A549 (cell line): ENCODE measurements around the gene CCDC190. TPM values are rescaled to one million over a fixed set of nuclear protein-coding genes. Genes with fewer than 3 reads are reported as not detected.

Source experiments
- ATAC-seq, 2 experiments: fragments of 200-7000 bp in 1 of 2; fragments of >200 bp in 1 of 2; cut with Nextera tagmentation in 1 of 2; cut with Tn5 transposase in 1 of 2; 3 replicates each; pipeline versions ENCODE4 v1.8.0 to v1.9.1; 2018 to 2020; ENCODE audit warnings: mild to moderate bottlenecking in 1 of 2, moderate library complexity in 1 of 2
- CTCF ChIA-PET: fragments of 300-600 bp; sonication (Branson Sonifier 250); formaldehyde crosslinking; extraction: SDS; loops from one replicate; lab custom pipeline; 2021; ENCODE audit warnings: antibody characterized with exemption, inconsistent platforms; lab: Yijun Ruan, JAX
- POLR2A ChIA-PET: fragments of 350-600 bp; formaldehyde crosslinking; extraction: SDS; loops from one replicate; lab custom pipeline; 2021; ENCODE audit warnings: antibody characterized with exemption, inconsistent platforms; lab: Yijun Ruan, JAX
- DNase-seq, 2 experiments: peaks; one replicate each; pipeline versions ENCODE4 v3.0.0 to v3.0.0-alpha.2; 2011 to 2016; ENCODE audit warnings: low read depth in 1 of 2, low spot score in 1 of 2
- FAIRE-seq: peaks from 2 replicates; lab custom pipeline; 2011; peaks lifted over from hg19 to GRCh38; lab: Jason Lieb, UNC
- H3K27ac ChIP-seq, 2 experiments: fragments of >200 bp; sonication (Bioruptor Twin); formaldehyde crosslinking; 3 replicates each; pipeline ENCODE4 v1.5.1; 2016 to 2017
- H3K4me1 ChIP-seq: fragments of >200 bp; sonication (Bioruptor Twin); formaldehyde crosslinking; 3 replicates; pipeline ENCODE4 v1.6.1; 2016
- H3K4me2 ChIP-seq: fragments of >200 bp; sonication (Bioruptor Twin); formaldehyde crosslinking; 3 replicates; pipeline ENCODE4 v1.6.1; 2016
- H3K4me3 ChIP-seq: fragments of >200 bp; sonication (Bioruptor Twin); formaldehyde crosslinking; 3 replicates; pipeline ENCODE4 v1.5.1; 2016
- H3K9me3 ChIP-seq: fragments of >200 bp; sonication (Bioruptor Twin); formaldehyde crosslinking; 3 replicates; pipeline ENCODE4 v1.6.1; 2016
- CHD2 ChIP-seq: fragments of 150-350 bp; IDR thresholded peaks from 2 replicates; pipeline ENCODE4 v1.6.1; 2014; ENCODE audit warnings: low read length; ENCODE audit not compliant: partially characterized antibody
- CHD4 ChIP-seq: fragments of 200-600 bp; sonication (generic); IDR thresholded peaks from 2 replicates; pipeline ENCODE4 v1.6.1; 2016; ENCODE audit warnings: antibody characterized with exemption, mild to moderate bottlenecking, borderline replicate concordance
- HOXA7 ChIP-seq: fragments of 250-450 bp; sonication (Bioruptor Pico); IDR thresholded peaks from 2 replicates; pipeline ENCODE4 v1.5.0; 2020; ENCODE audit warnings: mild to moderate bottlenecking, moderate library complexity
- HOXB13 ChIP-seq: fragments of 250-450 bp; sonication (Bioruptor Pico); IDR thresholded peaks from 2 replicates; pipeline ENCODE4 v1.5.0; 2020; ENCODE audit warnings: low read depth, mild to moderate bottlenecking, moderate library complexity
- JUN ChIP-seq, 2 experiments: fragments of >200 bp; sonication (Bioruptor Twin); formaldehyde crosslinking; IDR thresholded peaks; 2 replicates in 1 of 2; 3 replicates in 1 of 2; pipeline ENCODE4 v1.6.1; 2016 to 2017
- JUNB ChIP-seq: fragments of >200 bp; sonication (Bioruptor Twin); formaldehyde crosslinking; IDR thresholded peaks from 2 replicates; pipeline ENCODE4 v1.6.1; 2016
- KDM5A ChIP-seq: fragments of 200-600 bp; sonication (generic); IDR thresholded peaks from 2 replicates; pipeline ENCODE4 v1.6.1; 2016; ENCODE audit warnings: antibody characterized with exemption, mild to moderate bottlenecking
- MAZ ChIP-seq: fragments of 150-350 bp; IDR thresholded peaks from 2 replicates; pipeline ENCODE4 v1.6.1; 2014; ENCODE audit warnings: antibody characterized with exemption, low read depth, low read length, borderline replicate concordance
- MYC ChIP-seq: IDR thresholded peaks from 2 replicates; pipeline ENCODE4 v1.6.1; 2012; ENCODE audit warnings: mild to moderate bottlenecking, inconsistent platforms, low read length, improper control_type of control experiment, borderline replicate concordance
- NPAS2 ChIP-seq: fragments of 250-450 bp; sonication (Bioruptor Pico); IDR thresholded peaks from 2 replicates; pipeline ENCODE4 v1.8.0; 2022; ENCODE audit warnings: mild to moderate bottlenecking, moderate library complexity, borderline replicate concordance
- RFX5 ChIP-seq: fragments of 450-650 bp; IDR thresholded peaks from 2 replicates; pipeline ENCODE4 v1.7.1; 2014; ENCODE audit warnings: antibody characterized with exemption, mild to moderate bottlenecking, moderate library complexity
- TFCP2L1 ChIP-seq: fragments of 250-450 bp; sonication (Bioruptor Pico); IDR thresholded peaks from 2 replicates; pipeline ENCODE4 v1.5.0; 2021; ENCODE audit warnings: mild to moderate bottlenecking
- TP53 ChIP-seq: fragments of 250-450 bp; sonication (Bioruptor Pico); IDR thresholded peaks from 2 replicates; pipeline ENCODE4 v1.5.0; 2021; ENCODE audit warnings: mild to moderate bottlenecking, moderate library complexity
- ZC3H11A ChIP-seq: fragments of 450-650 bp; IDR thresholded peaks from 2 replicates; pipeline ENCODE4 v1.6.1; 2014; ENCODE audit warnings: antibody characterized with exemption, mild to moderate bottlenecking
- WGBS: methylation state at CpG from one replicate; pipeline ENCODE4 v1.1.6; 2017; ENCODE audit errors: missing lambda C conversion rate; 5-methylcytosine and 5-hydroxymethylcytosine counted together
- polyA plus RNA-seq, 4 experiments: library from polyadenylated mRNA; depleted of rRNA in 3 of 4; stranded (reverse); fragments of >200 nt; fragmentation: RNase III in 1 of 4; extraction: RNeasy Plus Mini Kit Qiagen cat#74134 plus additional on column Dnase treatment in 1 of 4; gene quantifications; 2 replicates in 3 of 4; 3 replicates in 1 of 4; pipeline ENCODE4 v1.2.3, GENCODE V29; 2011 to 2017
- TF ChIP-seq, protein P1 (sequence below): fragments of >200 bp; sonication (Bioruptor Twin); formaldehyde crosslinking; IDR thresholded peaks from 3 replicates; pipeline ENCODE4 v1.6.1; 2016
- TF ChIP-seq, protein P2 (sequence below): fragments of 200-600 bp; sonication (generic); IDR thresholded peaks from 2 replicates; pipeline ENCODE4 v1.6.1; 2016; ENCODE audit warnings: antibody characterized with exemption, mild to moderate bottlenecking, moderate library complexity
- TF ChIP-seq, protein P3 (sequence below): fragments of 150-350 bp; IDR thresholded peaks from 2 replicates; pipeline ENCODE4 v1.6.1; 2014; ENCODE audit warnings: low read depth, mild to moderate bottlenecking, low read length

Gene CCDC190
- polyA plus RNA-seq, 2 of the 4 experiments (the other 2 are of a cell fraction) = not detected

DNA sequence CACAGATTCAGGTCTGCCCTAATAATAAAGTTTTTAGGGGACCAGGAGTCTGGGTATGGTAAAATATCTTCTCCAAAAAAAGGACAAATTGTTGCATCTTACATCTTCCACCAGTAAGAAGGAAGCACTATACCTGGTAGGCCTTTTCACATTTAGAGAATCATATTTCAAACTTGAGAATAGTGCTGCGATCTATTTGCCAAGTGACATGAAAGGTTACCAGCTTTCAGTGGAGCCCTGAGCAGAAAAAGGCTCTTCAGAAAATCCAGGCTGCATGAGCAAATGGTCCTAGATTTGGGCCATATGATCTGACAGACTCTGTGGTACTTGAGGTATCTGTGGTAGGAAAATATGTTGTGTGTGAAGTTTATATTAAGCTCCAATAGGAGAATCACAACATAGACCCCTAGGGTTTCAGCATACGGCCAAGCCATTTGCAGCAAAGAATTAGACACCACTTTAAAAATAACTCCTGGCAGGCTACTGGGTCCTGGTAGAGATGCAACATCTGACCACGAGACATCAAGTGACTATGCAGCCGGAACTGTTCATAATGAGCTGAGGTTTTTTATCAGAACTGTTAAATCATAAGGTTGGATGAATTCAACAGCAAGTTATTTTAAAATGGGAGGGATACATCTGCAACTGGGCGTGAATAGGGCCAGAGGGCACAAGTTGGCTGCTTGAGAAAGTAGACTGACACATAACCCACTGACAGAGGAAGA, 38.6 kb upstream of the CCDC190 start:
- CTCF ChIA-PET = interaction anchor here (1.2 kb wide), 1 partner anchor 9 kb away, joined by 3 read pairs; no protein-coding TSS in a partner anchor
- no peak for DNase-seq
- H3K4me1 ChIP-seq = no peaks in the 10 kb centered on the region
- H3K4me3 ChIP-seq = no peak overlapping the region
- no peak for TF ChIP-seq MAZ
- no peak for TF ChIP-seq NPAS2 (CRISPR knock-in tag)
- no peak for TF ChIP-seq TFCP2L1
- no peak for TF ChIP-seq JUN (IDR thresholded peaks at IDR 0.05)
- TF ChIP-seq TP53 (CRISPR knock-in tag) = no peak
- TF ChIP-seq CHD2 = no peak
- no peak for TF ChIP-seq MYC
- TF ChIP-seq, protein P1, sequence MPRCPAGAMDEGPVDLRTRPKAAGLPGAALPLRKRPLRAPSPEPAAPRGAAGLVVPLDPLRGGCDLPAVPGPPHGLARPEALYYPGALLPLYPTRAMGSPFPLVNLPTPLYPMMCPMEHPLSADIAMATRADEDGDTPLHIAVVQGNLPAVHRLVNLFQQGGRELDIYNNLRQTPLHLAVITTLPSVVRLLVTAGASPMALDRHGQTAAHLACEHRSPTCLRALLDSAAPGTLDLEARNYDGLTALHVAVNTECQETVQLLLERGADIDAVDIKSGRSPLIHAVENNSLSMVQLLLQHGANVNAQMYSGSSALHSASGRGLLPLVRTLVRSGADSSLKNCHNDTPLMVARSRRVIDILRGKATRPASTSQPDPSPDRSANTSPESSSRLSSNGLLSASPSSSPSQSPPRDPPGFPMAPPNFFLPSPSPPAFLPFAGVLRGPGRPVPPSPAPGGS = no peak
- TF ChIP-seq ZC3H11A = no peak
- no peak for TF ChIP-seq HOXB13 (CRISPR knock-in tag)
- TF ChIP-seq RFX5 = no peak
- TF ChIP-seq KDM5A = no peak
- TF ChIP-seq HOXA7 = no peak
- TF ChIP-seq JUNB = no peak
- TF ChIP-seq, protein P2, sequence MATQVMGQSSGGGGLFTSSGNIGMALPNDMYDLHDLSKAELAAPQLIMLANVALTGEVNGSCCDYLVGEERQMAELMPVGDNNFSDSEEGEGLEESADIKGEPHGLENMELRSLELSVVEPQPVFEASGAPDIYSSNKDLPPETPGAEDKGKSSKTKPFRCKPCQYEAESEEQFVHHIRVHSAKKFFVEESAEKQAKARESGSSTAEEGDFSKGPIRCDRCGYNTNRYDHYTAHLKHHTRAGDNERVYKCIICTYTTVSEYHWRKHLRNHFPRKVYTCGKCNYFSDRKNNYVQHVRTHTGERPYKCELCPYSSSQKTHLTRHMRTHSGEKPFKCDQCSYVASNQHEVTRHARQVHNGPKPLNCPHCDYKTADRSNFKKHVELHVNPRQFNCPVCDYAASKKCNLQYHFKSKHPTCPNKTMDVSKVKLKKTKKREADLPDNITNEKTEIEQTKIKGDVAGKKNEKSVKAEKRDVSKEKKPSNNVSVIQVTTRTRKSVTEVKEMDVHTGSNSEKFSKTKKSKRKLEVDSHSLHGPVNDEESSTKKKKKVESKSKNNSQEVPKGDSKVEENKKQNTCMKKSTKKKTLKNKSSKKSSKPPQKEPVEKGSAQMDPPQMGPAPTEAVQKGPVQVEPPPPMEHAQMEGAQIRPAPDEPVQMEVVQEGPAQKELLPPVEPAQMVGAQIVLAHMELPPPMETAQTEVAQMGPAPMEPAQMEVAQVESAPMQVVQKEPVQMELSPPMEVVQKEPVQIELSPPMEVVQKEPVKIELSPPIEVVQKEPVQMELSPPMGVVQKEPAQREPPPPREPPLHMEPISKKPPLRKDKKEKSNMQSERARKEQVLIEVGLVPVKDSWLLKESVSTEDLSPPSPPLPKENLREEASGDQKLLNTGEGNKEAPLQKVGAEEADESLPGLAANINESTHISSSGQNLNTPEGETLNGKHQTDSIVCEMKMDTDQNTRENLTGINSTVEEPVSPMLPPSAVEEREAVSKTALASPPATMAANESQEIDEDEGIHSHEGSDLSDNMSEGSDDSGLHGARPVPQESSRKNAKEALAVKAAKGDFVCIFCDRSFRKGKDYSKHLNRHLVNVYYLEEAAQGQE = no peak
- FAIRE-seq = no peak
- no peaks in the 10 kb centered on the region for H3K9me3 ChIP-seq
- no peak for ATAC-seq
- POLR2A ChIA-PET = no interaction called here
- 39% methylated on average over 5 of the region's 5 CpGs for WGBS
- H3K27ac ChIP-seq = no peak overlapping the region
- H3K4me2 ChIP-seq = no peak overlapping the region

DNA sequence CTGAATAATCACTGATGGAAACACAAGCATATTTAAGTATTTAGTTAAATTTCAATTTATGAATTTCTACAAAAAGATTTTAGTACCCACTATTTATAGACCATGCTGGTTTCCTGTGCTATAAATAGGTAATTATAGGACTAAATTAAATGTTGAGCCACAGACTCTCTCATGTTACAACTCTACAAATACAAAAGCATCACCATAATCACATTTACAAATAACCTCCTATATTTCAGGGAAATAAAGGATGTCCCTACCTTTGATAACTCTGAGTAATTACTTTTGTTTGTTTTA, 32.6 kb upstream of the CCDC190 start:
- H3K9me3 ChIP-seq = no peaks in the 10 kb centered on the region
- CTCF ChIA-PET = no interaction called here
- DNase-seq (no peak), ATAC-seq (no peak), FAIRE-seq (no peak)
- H3K4me3 ChIP-seq = no peak overlapping the region
- no peak for TF ChIP-seq CHD4
- TF ChIP-seq, protein P1 = no peak
- TF ChIP-seq, protein P3, sequence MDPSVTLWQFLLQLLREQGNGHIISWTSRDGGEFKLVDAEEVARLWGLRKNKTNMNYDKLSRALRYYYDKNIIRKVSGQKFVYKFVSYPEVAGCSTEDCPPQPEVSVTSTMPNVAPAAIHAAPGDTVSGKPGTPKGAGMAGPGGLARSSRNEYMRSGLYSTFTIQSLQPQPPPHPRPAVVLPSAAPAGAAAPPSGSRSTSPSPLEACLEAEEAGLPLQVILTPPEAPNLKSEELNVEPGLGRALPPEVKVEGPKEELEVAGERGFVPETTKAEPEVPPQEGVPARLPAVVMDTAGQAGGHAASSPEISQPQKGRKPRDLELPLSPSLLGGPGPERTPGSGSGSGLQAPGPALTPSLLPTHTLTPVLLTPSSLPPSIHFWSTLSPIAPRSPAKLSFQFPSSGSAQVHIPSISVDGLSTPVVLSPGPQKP = no peak
- POLR2A ChIA-PET = no interaction called here
- H3K4me1 ChIP-seq = no peaks in the 10 kb centered on the region
- H3K4me2 ChIP-seq = no peak overlapping the region
- no peak overlapping the region for H3K27ac ChIP-seq
